ENCODE data around the gene NPM1. TPM values are rescaled to one million over a fixed set of nuclear protein-coding genes. Genes with fewer than 3 reads are reported as not detected.

The NPM1 gene
- total and polyA plus RNA-seq, 2 of the 13 experiments (the other 11 are each of a cell fraction or from before 2014, with no cell fraction given): 2,047 to 3,353 TPM

- POLR2A ChIA-PET: no interaction called here
- no peak overlapping the region for H3K4me3 ChIP-seq (replicated peaks in 1 of 3; ENCODE audit: insufficient read depth in 1 of 3, low read depth in 2 of 3, low read length in 3 of 3)
These were observed 7.7 kb upstream of the NPM1 start for GRCh38 chr5:171379961-171380360.

More at GRCh38 chr5:171379961-171380360, 7.7 kb upstream of the NPM1 start:
- no peak for FAIRE-seq
- H3K79me2 ChIP-seq (ENCODE audit: insufficient read depth, low read length): no peaks in the 10 kb centered on the region
- BruUV-seq (replicated peaks): no TSS peak
- no peaks in the 10 kb centered on the region for H3K4me1 ChIP-seq (ENCODE audit: insufficient read depth, low read length)
- H3K9ac ChIP-seq (ENCODE audit: insufficient read depth, low read depth, low read length): no peak overlapping the region
- H3K9me3 ChIP-seq (ENCODE audit: low read length): no peaks in the 10 kb centered on the region
- TF ChIP-seq ZNF761 (CRISPR knock-in tag; conservative IDR thresholded peaks at IDR 0.05) (no peak), POGZ (CRISPR knock-in tag; IDR thresholded peaks at IDR 0.05) (no peak), PCBP1 (IDR thresholded peaks at IDR 0.05; ENCODE audit: borderline replicate concordance, low read depth, low read length) (no peak), ZNF576 (CRISPR knock-in tag; IDR thresholded peaks at IDR 0.05) (no peak), NFKBIZ (CRISPR knock-in tag; IDR thresholded peaks at IDR 0.05) (no peak), KDM2A (CRISPR knock-in tag; IDR thresholded peaks at IDR 0.05; ENCODE audit: borderline replicate concordance, low read depth) (no peak), CREB1 (IDR thresholded peaks at IDR 0.05) (no peak), CREB1 (CRISPR knock-in tag; IDR thresholded peaks at IDR 0.05) (no peak), ZGPAT (CRISPR knock-in tag; IDR thresholded peaks at IDR 0.05) (no peak), GATAD2A (CRISPR knock-in tag; IDR thresholded peaks at IDR 0.05) (no peak), ZFX (CRISPR knock-in tag; IDR thresholded peaks at IDR 0.05; ENCODE audit: low read depth) (no peak), TRAFD1 (CRISPR knock-in tag; IDR thresholded peaks at IDR 0.05; ENCODE audit: borderline replicate concordance) (no peak), HMG20B (CRISPR knock-in tag; conservative IDR thresholded peaks at IDR 0.05) (no peak), ZNF12 (CRISPR knock-in tag; IDR thresholded peaks at IDR 0.05) (no peak), ARID3A (IDR thresholded peaks at IDR 0.05; ENCODE audit: low read depth, low read length) (no peak), PTBP1 (IDR thresholded peaks at IDR 0.05; ENCODE audit: low read depth, low read length, poor library complexity, severe bottlenecking) (no peak), TEAD2 (CRISPR knock-in tag; IDR thresholded peaks at IDR 0.05) (no peak), TCF7L2 (IDR thresholded peaks at IDR 0.05; ENCODE audit: low read depth, low read length) (no peak), ELF1 (CRISPR knock-in tag; IDR thresholded peaks at IDR 0.05) (no peak)
- no peaks in the 10 kb centered on the region for H3K36me3 ChIP-seq (replicated peaks in 1 of 2; ENCODE audit: control insufficient read depth in 1 of 2, insufficient read depth in 2 of 2, low read length in 2 of 2)
- H4K20me1 ChIP-seq (ENCODE audit: insufficient read depth, low read length): no peaks in the 10 kb centered on the region
- peaks cover 0 to 4% of the 10 kb centered on the region in 2 experiments; a peak in 1 of 5 replicates for H3K27me3 ChIP-seq (ENCODE audit: control insufficient read depth in 1 of 2, insufficient read depth in 2 of 2, low read length in 2 of 2)
- no peak overlapping the region for H2AFZ ChIP-seq (ENCODE audit: low read length)
- CTCF ChIA-PET (ENCODE audit: low intra/inter-chr PET ratio, low total read pairs): no interaction called here
- DNase-seq (ENCODE audit: low spot score): no peak
- H3K4me2 ChIP-seq (ENCODE audit: low read depth, low read length): no peak overlapping the region
- intact Hi-C loops (cut with micrococcal nuclease; ENCODE audit: unreplicated experiment) (no loop called here), in situ Hi-C loops (cut with HindIII; ENCODE audit: extremely low pct_ligation_motif_present, low pct_unique_long_range_greater_than_20kb) (no loop called here)
- H3K27ac ChIP-seq (ENCODE audit: extremely low read length, insufficient read depth, low read length): no peak overlapping the region
- ATAC-seq: no peak
- 67% methylated on average over 7 of the region's 7 CpGs for WGBS (ENCODE audit: low lambda C conversion rate)

Measured in HepG2 (cell line).